Activated CD4-positive, alpha-beta T cell treated with anti-CD3 and anti-CD28 coated beads, Interleukin-2, amount 10 ng/mL, durations not matched to agents 7 days and 5 days (primary cell): ENCODE measurements around the gene KCNS3. TPM values are rescaled to one million over a fixed set of nuclear protein-coding genes. Genes with fewer than 3 reads are reported as not detected.

Source experiments
- CTCF ChIA-PET: fragments of 350-600 bp; sonication (Branson Sonifier 250); formaldehyde crosslinking; loops from one replicate; lab custom pipeline; 2021; ENCODE audit warnings: antibody characterized with exemption; lab: Charles Lee
- POLR2A ChIA-PET: fragments of 350-600 bp; sonication (Branson Sonifier 250); formaldehyde crosslinking; loops from one replicate; lab custom pipeline; 2021; ENCODE audit warnings: antibody characterized with exemption; lab: Charles Lee
- DNase-seq: peaks from one replicate; pipeline ENCODE4 v3.0.0-alpha.2; 2020
- H3K27ac Mint-ChIP-seq: one replicate; pipeline ENCODE4 v1.8.0; 2021; ENCODE audit warnings: mild to moderate bottlenecking, moderate library complexity, mixed read lengths
- H3K27me3 Mint-ChIP-seq: one replicate; pipeline ENCODE4 v1.8.0; 2021; ENCODE audit warnings: mixed read lengths
- H3K36me3 Mint-ChIP-seq: one replicate; pipeline ENCODE4 v1.8.0; 2021; ENCODE audit warnings: low read depth, mixed read lengths
- H3K4me1 Mint-ChIP-seq: one replicate; pipeline ENCODE4 v1.8.0; 2021; ENCODE audit warnings: mixed read lengths
- H3K4me3 Mint-ChIP-seq: one replicate; pipeline ENCODE4 v1.8.0; 2021; ENCODE audit warnings: mild to moderate bottlenecking, moderate library complexity, mixed read lengths
- H3K9me3 Mint-ChIP-seq: one replicate; pipeline ENCODE4 v1.8.0; 2021; ENCODE audit warnings: mixed read lengths
- total RNA-seq, 2 experiments: library from RNA; stranded (reverse); gene quantifications; one replicate each; pipeline ENCODE4 v1.2.3, GENCODE V29; 2021

Gene KCNS3
- total RNA-seq, 2 experiments from 2014 or later = not detected

DNA sequence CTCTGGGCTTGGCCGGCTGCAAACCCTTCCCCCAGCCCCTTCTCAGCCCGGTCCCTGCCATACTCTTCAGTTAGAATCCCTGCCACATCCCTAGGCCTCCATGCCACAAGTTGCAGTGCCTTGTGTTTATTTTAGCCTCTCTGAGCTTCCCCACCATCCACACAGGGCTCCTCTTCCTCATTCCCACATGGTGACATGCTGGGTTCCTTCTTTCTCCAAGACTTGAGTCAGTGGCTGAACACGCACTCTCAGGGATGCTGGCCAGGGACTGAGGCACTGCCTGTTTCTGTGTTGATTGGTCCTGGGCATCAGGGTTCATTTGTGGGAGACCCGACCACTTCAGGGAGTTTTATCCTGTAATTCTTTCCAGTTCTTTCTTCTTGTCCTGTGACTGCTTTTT, 56.3 kb downstream of the KCNS3 start:
- no peaks in the 10 kb centered on the region for H3K27me3 Mint-ChIP-seq
- ChIA-PET CTCF (no interaction called here), POLR2A (no interaction called here)
- H3K36me3 Mint-ChIP-seq = no peaks in the 10 kb centered on the region
- H3K4me3 Mint-ChIP-seq = no peak overlapping the region
- no peak overlapping the region for H3K27ac Mint-ChIP-seq
- DNase-seq = no peak
- H3K9me3 Mint-ChIP-seq = no peaks in the 10 kb centered on the region
- H3K4me1 Mint-ChIP-seq = no peaks in the 10 kb centered on the region

DNA sequence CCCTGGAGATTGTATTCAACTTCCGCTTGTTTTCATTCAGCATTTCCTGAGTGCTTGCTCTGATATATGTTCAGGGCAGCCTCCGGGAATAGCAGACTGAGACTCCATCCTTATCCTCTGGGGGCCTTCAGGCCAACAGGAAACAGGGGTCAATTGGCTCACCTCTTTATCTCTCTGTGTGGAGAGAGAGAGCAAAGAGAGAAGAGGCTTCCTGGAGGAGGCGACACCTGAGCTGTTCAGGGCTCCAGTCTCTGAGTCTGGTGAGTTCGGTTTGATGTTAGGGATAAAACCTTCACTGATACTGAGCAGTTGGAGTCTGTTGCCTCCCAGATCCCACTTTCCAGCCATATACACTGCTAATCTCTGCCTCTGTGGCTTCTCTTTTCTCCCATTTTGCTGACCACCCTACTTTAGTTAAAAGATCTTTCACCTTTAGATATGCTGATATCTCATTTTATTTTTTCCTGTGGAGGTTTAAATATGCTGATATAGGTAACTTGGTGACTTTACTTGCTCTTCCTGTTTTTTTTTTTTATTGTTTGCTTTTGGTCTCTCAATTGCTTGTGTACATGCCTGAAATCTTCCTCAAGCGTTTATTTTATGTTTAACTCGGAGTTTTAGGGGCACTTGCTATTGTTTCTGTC, 56.9 kb downstream of the KCNS3 start:
- Mint-ChIP-seq H3K4me3 (no peak overlapping the region), H3K27me3 (no peaks in the 10 kb centered on the region), H3K4me1 (no peaks in the 10 kb centered on the region), H3K27ac (no peak overlapping the region), H3K36me3 (no peaks in the 10 kb centered on the region), H3K9me3 (no peaks in the 10 kb centered on the region)
- ChIA-PET CTCF (no interaction called here), POLR2A (no interaction called here)
- DNase-seq = no peak

- CTCF ChIA-PET = no interaction called here
- POLR2A ChIA-PET = no interaction called here
- no peak overlapping the region for H3K27ac Mint-ChIP-seq
- H3K4me1 Mint-ChIP-seq = no peaks in the 10 kb centered on the region
- H3K36me3 Mint-ChIP-seq = no peaks in the 10 kb centered on the region
- H3K9me3 Mint-ChIP-seq = no peaks in the 10 kb centered on the region
- H3K4me3 Mint-ChIP-seq = no peak overlapping the region
- no peak for DNase-seq
- no peaks in the 10 kb centered on the region for H3K27me3 Mint-ChIP-seq
Measured at GRCh38 chr2:17936599-17936998, 58.1 kb downstream of the KCNS3 start.

DNA sequence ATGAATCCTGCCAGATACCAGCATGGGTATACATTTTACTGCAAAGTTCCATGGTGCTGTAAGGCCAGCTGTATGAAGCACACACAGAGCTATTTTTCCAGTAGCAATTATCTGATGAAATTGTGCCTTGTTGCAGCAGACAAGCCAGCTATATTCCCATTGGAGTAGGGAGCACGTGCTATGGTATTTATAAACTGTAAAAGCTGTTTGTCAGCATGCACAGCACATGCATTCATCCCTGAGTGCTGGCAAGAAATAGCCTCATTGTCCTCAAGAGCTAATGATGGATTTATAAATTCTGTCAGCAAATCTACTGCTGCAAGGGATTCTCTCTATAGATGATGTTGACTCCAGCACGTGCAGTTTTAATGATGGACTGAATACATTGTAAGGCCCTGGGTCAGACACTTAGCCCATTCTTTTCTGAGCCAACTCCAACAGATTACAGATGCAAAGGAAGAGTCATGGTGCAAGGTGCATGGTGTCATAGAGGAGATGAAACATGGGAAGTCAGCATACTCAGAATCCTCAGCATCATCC, 61.7 kb downstream of the KCNS3 start:
- Mint-ChIP-seq H3K4me1 (no peaks in the 10 kb centered on the region), H3K9me3 (no peaks in the 10 kb centered on the region), H3K27me3 (no peaks in the 10 kb centered on the region), H3K27ac (no peak overlapping the region), H3K36me3 (no peaks in the 10 kb centered on the region), H3K4me3 (no peak overlapping the region)
- no peak for DNase-seq
- POLR2A ChIA-PET = no interaction called here
- CTCF ChIA-PET = no interaction called here

DNA sequence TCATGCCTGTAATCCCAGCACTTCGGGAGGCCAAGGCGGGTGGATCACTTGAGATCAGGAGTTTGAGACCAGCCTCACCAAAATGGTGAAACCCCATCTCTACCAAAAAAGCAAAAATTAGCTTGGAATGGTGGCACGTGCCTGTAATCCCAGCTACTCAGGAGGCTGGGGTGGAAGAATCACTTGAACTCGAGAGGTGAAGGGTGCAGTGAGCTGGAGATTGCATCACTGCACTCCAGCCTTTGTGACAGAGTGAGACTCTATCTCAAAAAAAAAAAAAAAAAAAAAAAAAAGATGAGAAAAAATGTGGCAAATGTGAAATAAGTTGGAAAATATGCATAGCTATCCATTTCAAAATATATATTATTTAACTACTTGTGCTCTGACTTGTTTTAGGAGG, 65.0 kb downstream of the KCNS3 start:
- Mint-ChIP-seq H3K9me3 (no peaks in the 10 kb centered on the region), H3K27me3 (no peaks in the 10 kb centered on the region), H3K4me3 (no peak overlapping the region), H3K36me3 (no peaks in the 10 kb centered on the region), H3K4me1 (no peaks in the 10 kb centered on the region), H3K27ac (no peak overlapping the region)
- ChIA-PET CTCF (interaction anchor here (0.6 kb wide), 1 partner anchor 62 kb away, joined by 4 read pairs; no protein-coding TSS in a partner anchor), POLR2A (no interaction called here)
- no peak for DNase-seq

GRCh38 chr2:17947113-17947512, 68.6 kb downstream of the KCNS3 start:
- CTCF ChIA-PET = no interaction called here
- no peak for DNase-seq
- Mint-ChIP-seq H3K4me1 (no peaks in the 10 kb centered on the region), H3K27me3 (no peaks in the 10 kb centered on the region), H3K27ac (no peak overlapping the region), H3K36me3 (no peaks in the 10 kb centered on the region), H3K9me3 (no peaks in the 10 kb centered on the region), H3K4me3 (no peak overlapping the region)
- POLR2A ChIA-PET = no interaction called here

- no peaks in the 10 kb centered on the region for H3K9me3 Mint-ChIP-seq
- POLR2A ChIA-PET = no interaction called here
- no peak overlapping the region for H3K27ac Mint-ChIP-seq
- no peak for DNase-seq
- H3K27me3 Mint-ChIP-seq = no peaks in the 10 kb centered on the region
- no peaks in the 10 kb centered on the region for H3K4me1 Mint-ChIP-seq
- CTCF ChIA-PET = no interaction called here
- H3K4me3 Mint-ChIP-seq = no peak overlapping the region
- no peaks in the 10 kb centered on the region for H3K36me3 Mint-ChIP-seq
Measured at GRCh38 chr2:17950006-17950405, 71.5 kb downstream of the KCNS3 start.

- H3K4me3 Mint-ChIP-seq = no peak overlapping the region
- CTCF ChIA-PET = no interaction called here
Measured at GRCh38 chr2:17951563-17951962, 73.1 kb downstream of the KCNS3 start.

DNA sequence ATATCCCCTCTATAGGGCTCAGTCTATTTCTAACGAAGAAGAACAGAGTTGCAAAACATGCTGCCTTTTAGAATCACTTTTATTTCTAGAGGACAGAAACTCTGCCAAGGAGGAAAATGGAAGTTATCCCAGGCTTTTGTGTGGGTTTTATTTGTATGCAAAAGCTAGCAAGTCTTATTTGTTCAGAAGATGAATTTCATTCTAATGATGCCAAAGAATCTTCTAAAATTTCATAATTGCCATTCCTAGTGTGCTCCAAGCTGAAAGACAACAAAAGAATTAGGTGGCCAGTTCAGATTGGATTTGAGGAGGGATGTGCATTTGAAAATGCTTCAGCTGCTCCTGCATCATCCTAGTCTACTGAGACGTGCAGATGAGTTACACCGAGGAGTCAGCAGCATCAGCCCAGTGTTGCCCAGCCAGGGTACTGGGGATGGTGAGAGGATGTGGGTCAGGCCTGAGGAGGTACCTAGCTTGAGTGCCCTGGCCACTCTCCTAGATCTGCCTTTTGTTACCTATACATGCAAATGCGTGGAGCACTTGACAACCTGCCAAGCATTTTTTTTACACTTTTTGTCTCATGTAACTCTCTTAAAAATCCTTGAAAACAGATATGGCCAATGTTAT, 80.1 kb downstream of the KCNS3 start:
- no peaks in the 10 kb centered on the region for H3K27me3 Mint-ChIP-seq
- H3K27ac Mint-ChIP-seq = no peak overlapping the region
- H3K36me3 Mint-ChIP-seq = no peaks in the 10 kb centered on the region
- no peak for DNase-seq
- POLR2A ChIA-PET = no interaction called here
- H3K9me3 Mint-ChIP-seq = no peaks in the 10 kb centered on the region
- CTCF ChIA-PET = no interaction called here
- no peak overlapping the region for H3K4me3 Mint-ChIP-seq
- no peaks in the 10 kb centered on the region for H3K4me1 Mint-ChIP-seq

More at GRCh38 chr2:17951563-17951962, 73.1 kb downstream of the KCNS3 start:
- H3K9me3 Mint-ChIP-seq = no peaks in the 10 kb centered on the region
- no peaks in the 10 kb centered on the region for H3K27me3 Mint-ChIP-seq
- POLR2A ChIA-PET = no interaction called here
- H3K36me3 Mint-ChIP-seq = no peaks in the 10 kb centered on the region
- no peak for DNase-seq
- no peak overlapping the region for H3K27ac Mint-ChIP-seq
- H3K4me1 Mint-ChIP-seq = no peaks in the 10 kb centered on the region

GRCh38 chr2:17959356-17959755, 80.9 kb downstream of the KCNS3 start:
- Mint-ChIP-seq H3K27ac (no peak overlapping the region), H3K27me3 (no peaks in the 10 kb centered on the region), H3K4me1 (no peaks in the 10 kb centered on the region), H3K4me3 (no peak overlapping the region), H3K9me3 (no peaks in the 10 kb centered on the region), H3K36me3 (no peaks in the 10 kb centered on the region)
- CTCF ChIA-PET = no interaction called here
- DNase-seq = no peak
- POLR2A ChIA-PET = no interaction called here

GRCh38 chr2:17959833-17960232, 81.4 kb downstream of the KCNS3 start:
- no peak for DNase-seq
- Mint-ChIP-seq H3K27me3 (no peaks in the 10 kb centered on the region), H3K4me3 (no peak overlapping the region), H3K27ac (no peak overlapping the region), H3K4me1 (no peaks in the 10 kb centered on the region), H3K9me3 (no peaks in the 10 kb centered on the region), H3K36me3 (no peaks in the 10 kb centered on the region)
- ChIA-PET CTCF (no interaction called here), POLR2A (interaction anchor here (0.6 kb wide), 1 partner anchor 143 kb away, joined by 3 read pairs; no protein-coding TSS in a partner anchor)

- ChIA-PET CTCF (no interaction called here), POLR2A (no interaction called here)
- no peak for DNase-seq
- H3K27ac Mint-ChIP-seq = no peak overlapping the region
- H3K4me1 Mint-ChIP-seq = no peaks in the 10 kb centered on the region
- no peaks in the 10 kb centered on the region for H3K36me3 Mint-ChIP-seq
- no peak overlapping the region for H3K4me3 Mint-ChIP-seq
- no peaks in the 10 kb centered on the region for H3K27me3 Mint-ChIP-seq
- no peaks in the 10 kb centered on the region for H3K9me3 Mint-ChIP-seq
Measured at GRCh38 chr2:17960925-17961324, 82.5 kb downstream of the KCNS3 start.

DNA sequence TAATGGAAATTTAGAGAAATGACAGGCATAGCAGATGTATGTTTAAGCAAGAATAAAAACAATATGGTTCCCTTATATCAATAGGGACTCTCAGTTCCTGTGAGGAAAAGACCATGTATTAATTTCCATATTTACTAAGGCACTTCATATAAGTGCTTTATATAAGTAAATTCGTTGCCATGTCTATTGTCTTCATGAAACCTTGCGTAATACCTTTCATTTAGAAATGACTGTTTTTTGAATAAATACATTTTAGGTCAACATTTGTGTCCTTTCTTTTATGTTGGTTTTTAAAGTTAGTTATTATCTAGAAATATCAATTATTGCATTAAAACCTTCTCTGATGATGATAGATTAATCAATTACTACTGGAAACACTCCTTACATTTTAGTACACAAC, 83.3 kb downstream of the KCNS3 start:
- no peak overlapping the region for H3K27ac Mint-ChIP-seq
- H3K36me3 Mint-ChIP-seq = no peaks in the 10 kb centered on the region
- DNase-seq = no peak
- H3K27me3 Mint-ChIP-seq = no peaks in the 10 kb centered on the region
- H3K4me3 Mint-ChIP-seq = no peak overlapping the region
- POLR2A ChIA-PET = no interaction called here
- H3K9me3 Mint-ChIP-seq = no peaks in the 10 kb centered on the region
- CTCF ChIA-PET = no interaction called here
- no peaks in the 10 kb centered on the region for H3K4me1 Mint-ChIP-seq
